ENCODE measurements around the gene BNIP2.
A peak's percentile ranks its signal among the peaks of the same experiment; 100 is the strongest.

Gene BNIP2

GRCh38 chr15:59618406-59618805, 70.7 kb downstream of the BNIP2 start:
- peak; percentile 51 for DNase-seq

- no peak for DNase-seq
These were observed 72.7 kb downstream of the BNIP2 start for GRCh38 chr15:59616379-59616778.

- DNase-seq, result no peak
These were observed 73.5 kb downstream of the BNIP2 start for GRCh38 chr15:59615661-59616060.

- DNase-seq, result no peak
These were observed 75.0 kb downstream of the BNIP2 start for GRCh38 chr15:59614153-59614552.

DNA sequence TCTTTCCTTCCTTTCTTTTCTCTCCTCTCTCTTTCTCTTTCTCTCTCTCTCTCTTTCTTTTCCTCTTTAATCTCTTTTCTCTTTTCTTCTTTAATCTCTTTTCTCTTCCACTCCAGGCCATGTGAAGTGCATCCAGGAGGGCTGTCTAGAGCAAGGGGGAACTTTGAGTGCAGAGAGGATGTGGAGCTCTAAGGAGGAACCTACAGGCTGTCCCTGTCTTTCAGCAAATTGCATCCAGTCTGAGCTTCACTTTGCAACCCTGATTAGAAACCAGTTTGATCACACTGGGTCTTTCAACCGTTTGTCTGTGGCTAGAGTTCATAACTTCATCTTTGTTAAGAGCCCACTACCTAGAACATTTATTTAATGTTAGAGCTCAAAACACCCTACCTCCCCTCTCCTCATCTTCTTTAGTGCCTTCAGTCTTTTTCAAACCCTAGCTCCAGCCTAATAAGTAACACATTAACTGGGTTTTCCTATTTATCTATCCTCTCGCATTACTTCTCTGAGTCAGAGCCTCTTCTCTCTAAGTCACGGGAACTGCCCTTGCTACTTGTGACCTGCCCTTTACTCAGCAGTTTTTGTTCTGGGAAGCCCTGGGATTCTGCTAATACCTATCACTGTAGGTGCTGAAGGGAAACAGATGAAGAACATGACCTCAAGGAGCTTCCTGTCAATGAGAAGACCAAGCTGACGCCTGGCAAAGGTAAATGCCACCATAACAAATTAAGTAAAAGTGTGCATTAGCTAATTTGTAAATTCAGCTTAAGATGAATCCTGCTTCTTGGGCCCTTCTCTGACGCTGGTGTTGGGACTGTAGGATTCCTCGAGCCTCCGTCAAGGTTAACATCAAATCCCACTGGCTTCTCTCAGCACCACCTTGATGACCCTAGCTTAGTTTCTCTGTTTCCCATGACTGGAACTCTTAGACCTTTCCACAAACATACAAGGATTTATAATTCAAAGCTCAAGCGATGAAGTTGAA, 77.6 kb downstream of the BNIP2 start, which contains the start of gene GCNT3:
Gene GCNT3, plus strand, starts transcription at position 508 of the 985 bp plus-strand sequence. CDS start 6,456 bp downstream, outside the sequence.
- DNase-seq, result peak; percentile 32

DNA sequence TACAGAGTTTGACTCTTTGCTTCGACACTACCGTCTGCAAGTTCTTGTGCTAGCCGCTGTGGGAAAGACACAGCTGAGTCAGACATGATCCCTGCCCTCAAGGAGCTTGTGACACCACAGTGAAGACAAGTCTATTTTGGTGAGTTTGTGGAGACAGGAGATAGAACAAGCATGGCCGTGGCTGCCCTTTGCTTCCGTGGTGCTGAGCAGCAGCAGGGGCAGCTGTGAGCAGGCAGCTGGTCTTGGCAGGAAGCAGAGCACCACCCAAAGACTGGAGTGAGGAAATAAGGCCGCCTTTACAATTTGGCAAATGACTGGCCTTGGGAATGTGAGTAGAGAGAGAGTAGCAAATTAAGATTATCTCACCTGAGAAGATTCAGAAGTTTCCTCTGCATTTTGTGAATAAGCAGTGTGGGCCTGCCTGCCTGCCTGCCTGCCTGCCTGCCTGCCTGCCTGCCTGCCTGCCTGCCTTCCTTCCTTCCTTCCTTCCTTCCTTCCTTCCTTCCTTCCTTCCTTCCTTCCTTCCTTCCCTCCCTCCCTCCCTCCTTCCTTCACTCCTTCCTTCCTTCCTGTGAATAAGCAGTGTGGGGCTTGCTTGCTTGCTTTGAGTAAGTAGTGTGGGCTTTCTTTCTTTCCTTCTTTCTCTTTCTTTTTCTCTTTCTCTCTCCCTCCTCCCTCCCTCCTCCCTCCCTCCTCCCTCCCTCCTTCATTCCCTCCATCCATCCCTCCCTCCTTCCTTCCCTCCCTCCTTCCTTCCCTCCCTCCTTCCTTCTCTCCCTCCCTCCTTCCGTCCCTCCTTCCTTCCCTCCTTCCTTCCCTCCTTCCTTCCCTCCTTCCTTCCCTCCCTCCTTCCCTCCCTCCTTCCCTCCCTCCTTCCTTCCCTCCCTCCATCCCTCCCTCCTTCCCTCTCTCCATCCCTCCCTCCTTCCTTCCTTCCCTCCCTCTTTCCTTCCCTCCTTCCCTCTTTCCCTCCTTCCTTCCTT, 79.1 kb downstream of the BNIP2 start:
- DNase-seq, result no peak
